HL-60/S4 (cell line): Measurements from ENCODE around the gene MPHOSPH10.
"Not testable (repeated sequence)": the region's sequence is repeated elsewhere in the genome, so short reads cannot be mapped to it uniquely, and the experiment has no call there.

Experiments used
- in situ Hi-C: fragments of 300-500 bp; cut with MboI; formaldehyde crosslinking; loops from 2 replicates; pipeline ENCODE4 v1.14.3; 2022; ENCODE audit warnings: low sequenced_read_pairs

Gene MPHOSPH10

GRCh38 chr2:71166812-71167211 lies 36.4 kb downstream of the MPHOSPH10 start:
- in situ Hi-C loops = no loop called here

- in situ Hi-C loops = no loop called here
Observed at GRCh38 chr2:71173096-71173495, 42.7 kb downstream of the MPHOSPH10 start.

- in situ Hi-C loops = no loop called here
Observed at GRCh38 chr2:71174207-71174606, 43.8 kb downstream of the MPHOSPH10 start.

GRCh38 chr2:71178836-71179235 lies 48.4 kb downstream of the MPHOSPH10 start:
- in situ Hi-C loops = not testable (repeated sequence)

GRCh38 chr2:71181316-71181715 lies 50.9 kb downstream of the MPHOSPH10 start:
- in situ Hi-C loops = no loop called here

- in situ Hi-C loops = not testable (repeated sequence)
Observed at GRCh38 chr2:71183306-71184115, 53.1 kb downstream of the MPHOSPH10 start.

- in situ Hi-C loops = no loop called here
Observed at GRCh38 chr2:71186973-71187372, 56.5 kb downstream of the MPHOSPH10 start.

GRCh38 chr2:71187589-71187988 lies 57.2 kb downstream of the MPHOSPH10 start:
- in situ Hi-C loops = no loop called here

- in situ Hi-C loops = no loop called here
Observed at GRCh38 chr2:71190656-71191569, 60.5 kb downstream of the MPHOSPH10 start.

- in situ Hi-C loops = no loop called here
Observed at GRCh38 chr2:71191570-71191943, 61.1 kb downstream of the MPHOSPH10 start.
